Ascending aorta (tissue), 2 donors: ENCODE results near the gene CIAO3. TPM values are rescaled to one million over a fixed set of nuclear protein-coding genes. Genes with fewer than 3 reads are reported as not detected.

Experiments
- DNase-seq, 2 donors: peaks; one replicate each; pipeline ENCODE4 v3.0.0-alpha.2; 2019; ENCODE audit warnings: low spot score in 2 of 2
- H3K27ac ChIP-seq, 2 donors: fragments of 200-600 bp; sonication (generic); one replicate each; pipeline ENCODE4 v1.5.1; 2016 to 2017; ENCODE audit warnings: mild to moderate bottlenecking in 1 of 2
- H3K27me3 ChIP-seq: fragments of 200-600 bp; sonication (generic); one replicate; pipeline ENCODE4 v1.5.1; 2017
- H3K36me3 ChIP-seq, 2 donors: fragments of 200-600 bp; sonication (generic); one replicate each; pipeline ENCODE4 v1.5.1; 2016
- H3K4me1 ChIP-seq, 2 donors: fragments of 200-600 bp; sonication (generic); one replicate each; pipeline ENCODE4 v1.5.1; 2016 to 2017; ENCODE audit warnings: mild to moderate bottlenecking in 1 of 2
- H3K4me3 ChIP-seq, 2 donors: fragments of 200-600 bp; sonication (generic); one replicate each; pipeline ENCODE4 v1.5.1; 2016 to 2017; ENCODE audit warnings: mild to moderate bottlenecking in 1 of 2
- H3K9me3 ChIP-seq, 2 donors: fragments of 200-600 bp; sonication (generic); one replicate each; pipeline ENCODE4 v1.5.1; 2016
- CTCF ChIP-seq, 3 experiments: fragments of 200-600 bp in 2 of 3; fragments of 450-650 bp in 1 of 3; sonication (generic) in 2 of 3; IDR thresholded peaks; one replicate each; pipeline ENCODE4 v1.5.1; 2016 to 2019; ENCODE audit warnings: antibody characterized with exemption in 3 of 3, mild to moderate bottlenecking in 1 of 3, moderate library complexity in 1 of 3
- intact Hi-C: fragments of 100-400 bp; cut with DNase I; formaldehyde crosslinking; loops from one replicate; pipeline ENCODE4 v1.15.1; 2023
- total RNA-seq: library from RNA; depleted of rRNA; stranded (reverse); fragments of >200 nt; gene quantifications from one replicate; pipeline ENCODE4 v1.1.0, GENCODE V29; 2016

Gene CIAO3
- total RNA-seq, 1 donor from 2014 or later: 103 TPM

DNA sequence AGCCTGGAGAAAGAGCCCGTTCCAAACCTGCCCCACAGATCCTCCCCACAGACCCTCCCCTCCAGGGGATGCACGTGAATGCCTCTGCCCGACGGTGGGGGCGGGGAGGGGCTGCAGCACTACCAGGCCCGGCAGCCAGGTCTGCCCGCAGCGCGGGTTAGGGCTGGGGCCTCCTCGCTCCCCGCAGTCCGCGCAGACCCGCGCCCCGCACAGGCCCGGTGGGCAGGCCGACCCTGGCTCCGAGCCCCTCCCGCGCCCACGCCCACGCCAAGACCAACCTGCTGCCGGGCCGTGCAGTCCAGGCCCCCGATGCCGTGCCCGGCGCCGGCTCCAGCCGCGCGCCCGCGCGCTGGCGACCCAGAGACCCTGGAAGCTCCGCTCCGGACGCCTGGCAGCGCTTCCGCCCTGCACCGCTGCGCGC, 47.2 kb upstream of the CIAO3 start, which contains the start of gene RPUSD1:
Gene RPUSD1 (minus strand): TSS at position 404 of the 421 bp plus-strand sequence. CDS start 644 bp downstream, outside the sequence.
- DNase-seq: no peak
- peaks cover 7 to 17% of the 10 kb centered on the region in 2 donors for H3K4me1 ChIP-seq
- H3K27ac ChIP-seq: peak within 1 kb of the TSS; percentile 21 to 49
- peak within 1 kb of the TSS; percentile 92 to 99 for H3K4me3 ChIP-seq
- H3K27me3 ChIP-seq: no peaks in the 10 kb centered on the region
- H3K9me3 ChIP-seq: no peaks in the 10 kb centered on the region
- TF ChIP-seq CTCF (IDR thresholded peaks at IDR 0.05): peak in 1 of 3 experiments; percentile 26
- H3K36me3 ChIP-seq: peaks cover 0 to 9% of the 10 kb centered on the region in 2 donors
- intact Hi-C loops: loop anchor here (1.0 to 10.0 kb wide), 5 partner anchors 19 to 267 kb away; partner anchors contain the start of genes CIAO3, LMF1 and METRN

GRCh38 chr16:787321-787966, 46.6 kb upstream of the CIAO3 start:
- TF ChIP-seq CTCF (IDR thresholded peaks at IDR 0.05): no peak
- peaks cover 0 to 9% of the 10 kb centered on the region in 2 donors for H3K36me3 ChIP-seq
- intact Hi-C loops: loop anchor here (10.0 kb wide), 1 partner anchor 267 kb away; no protein-coding TSS in a partner anchor
- H3K4me1 ChIP-seq: peaks cover 7 to 17% of the 10 kb centered on the region in 2 donors
- H3K9me3 ChIP-seq: no peaks in the 10 kb centered on the region
- H3K27ac ChIP-seq: peak overlapping the region in 1 of 2 donors; percentile 49
- no peaks in the 10 kb centered on the region for H3K27me3 ChIP-seq
- no peak for DNase-seq
- H3K4me3 ChIP-seq: peak overlapping the region; percentile 74 to 99

DNA sequence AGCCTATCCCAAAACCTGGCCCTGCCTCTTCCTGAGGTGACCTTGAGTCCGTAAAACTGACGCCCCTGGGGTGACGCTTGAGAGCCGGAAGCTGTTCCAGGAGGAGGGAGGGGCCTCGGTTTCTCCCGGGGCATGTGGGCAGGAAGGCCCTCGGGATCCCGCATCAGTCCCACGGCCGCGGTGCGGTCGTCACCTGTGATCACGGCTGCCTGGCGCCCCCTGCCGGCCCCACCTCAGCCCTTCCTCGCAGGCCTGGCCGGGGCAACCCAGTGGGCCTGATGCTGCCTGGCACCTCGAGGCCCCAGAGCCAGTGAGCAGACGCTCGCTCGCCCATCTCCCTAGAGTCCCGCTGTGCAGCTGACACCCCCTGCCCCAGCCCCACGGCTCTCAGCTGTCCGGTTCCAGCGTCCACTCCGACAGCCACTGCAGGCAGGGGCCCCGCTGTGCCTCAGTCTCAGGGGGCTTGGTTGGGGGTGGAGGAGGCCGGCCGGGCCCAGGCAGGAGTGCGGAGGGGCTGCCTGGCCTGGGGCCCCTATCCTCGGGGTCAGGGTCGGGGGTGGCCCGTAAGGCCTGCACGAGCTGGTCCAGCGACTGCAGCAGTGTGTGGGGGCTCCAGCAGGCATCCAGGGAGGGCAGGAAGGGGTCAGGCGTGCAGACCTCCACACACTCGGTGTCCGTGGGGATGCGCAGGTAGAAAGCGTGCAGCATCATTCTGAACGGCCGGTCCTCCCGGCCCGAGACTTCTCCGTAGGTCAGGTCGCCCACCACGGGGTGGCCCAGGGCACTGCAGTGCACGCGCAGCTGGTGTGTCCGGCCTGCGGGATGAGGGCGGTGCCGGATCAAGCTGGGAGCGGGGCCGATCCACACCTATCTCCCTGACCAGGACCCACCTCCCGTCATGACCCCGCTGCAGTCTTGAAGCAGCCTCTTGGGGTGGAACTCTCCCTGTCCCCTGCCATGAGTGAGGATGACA, 45.1 kb upstream of the CIAO3 start:
- intact Hi-C loops: loop anchor here (1.0 to 10.0 kb wide), 2 partner anchors 75 to 269 kb away; no protein-coding TSS in a partner anchor
- TF ChIP-seq CTCF (IDR thresholded peaks at IDR 0.05): peak; percentile 37 to 69 (median 54)
- Histone ChIP-seq H3K27me3 (no peaks in the 10 kb centered on the region), H3K4me3 (no peak overlapping the region), H3K4me1 (peaks cover 7 to 17% of the 10 kb centered on the region in 2 donors), H3K9me3 (no peaks in the 10 kb centered on the region), H3K36me3 (peaks cover 0 to 9% of the 10 kb centered on the region in 2 donors), H3K27ac (no peak overlapping the region)
- DNase-seq: no peak

DNA sequence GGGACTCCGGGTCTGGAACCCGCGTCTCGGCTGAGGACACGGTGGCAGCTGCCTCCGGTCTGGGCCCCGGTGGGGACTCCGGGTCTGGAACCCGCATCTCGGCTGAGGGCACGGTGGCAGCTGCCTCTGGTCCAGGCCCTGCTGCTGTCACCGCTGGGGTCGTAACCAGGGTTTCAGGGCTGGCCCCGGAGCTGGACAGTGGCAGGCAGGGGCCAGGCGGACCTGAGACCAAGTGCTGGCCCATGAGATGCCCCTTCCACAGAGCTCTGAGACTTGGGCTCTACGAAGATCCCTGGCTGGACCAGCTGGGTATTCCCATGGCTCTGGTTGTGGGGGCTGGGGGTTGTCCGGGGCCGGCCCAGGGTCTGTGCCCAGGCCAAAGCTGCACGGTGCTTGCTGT, 43.6 kb upstream of the CIAO3 start:
- Histone ChIP-seq H3K4me3 (no peak overlapping the region), H3K9me3 (no peaks in the 10 kb centered on the region), H3K4me1 (peaks cover 7 to 17% of the 10 kb centered on the region in 2 donors), H3K27ac (no peak overlapping the region), H3K27me3 (no peaks in the 10 kb centered on the region), H3K36me3 (peaks cover 0 to 9% of the 10 kb centered on the region in 2 donors)
- no peak for TF ChIP-seq CTCF (IDR thresholded peaks at IDR 0.05)
- intact Hi-C loops: loop anchor here (10.0 kb wide), 1 partner anchor 270 kb away; no protein-coding TSS in a partner anchor
- no peak for DNase-seq

DNA sequence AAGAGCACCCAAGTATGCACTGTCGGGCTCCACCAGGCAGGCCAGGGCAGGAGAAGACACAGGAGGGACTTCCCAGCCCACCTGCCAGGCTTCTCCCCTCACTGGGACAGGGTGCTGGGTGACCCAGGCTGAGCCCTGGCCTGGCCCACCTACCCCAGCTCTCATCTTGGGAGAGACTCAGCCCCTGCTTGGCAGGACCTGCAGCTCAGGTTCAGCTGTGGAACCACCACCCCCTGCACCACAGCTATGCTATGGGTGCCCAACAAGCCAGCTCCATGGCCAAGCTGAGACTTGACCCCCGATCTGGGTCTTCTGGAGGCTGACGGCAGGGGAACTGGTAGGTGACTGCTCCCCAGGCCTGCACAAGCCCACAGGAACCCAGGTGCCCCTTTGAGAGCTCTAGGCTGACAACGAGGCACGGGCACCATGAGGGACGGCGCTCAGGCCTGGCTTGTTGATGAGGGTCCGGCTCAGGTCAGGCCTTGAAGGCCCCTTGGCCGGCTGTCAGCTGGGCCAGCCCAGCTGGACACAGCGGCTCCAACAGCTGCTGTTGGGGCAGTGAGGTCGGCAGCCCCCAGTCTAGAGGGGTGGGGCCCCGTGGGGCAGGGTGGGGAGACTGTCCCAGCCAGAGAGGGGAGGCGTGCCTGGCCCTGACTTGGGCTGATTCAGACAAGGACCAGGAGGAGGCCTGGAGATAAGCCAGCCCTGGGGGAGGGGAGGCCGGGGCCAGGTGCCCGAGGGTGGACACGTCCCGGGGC, 42.8 kb upstream of the CIAO3 start:
- Histone ChIP-seq H3K4me1 (peaks cover 0 to 10% of the 10 kb centered on the region in 2 donors), H3K36me3 (peaks cover 0 to 9% of the 10 kb centered on the region in 2 donors), H3K4me3 (no peak overlapping the region), H3K9me3 (no peaks in the 10 kb centered on the region), H3K27ac (no peak overlapping the region), H3K27me3 (no peaks in the 10 kb centered on the region)
- intact Hi-C loops: loop anchor here (10.0 kb wide), 1 partner anchor 271 kb away; no protein-coding TSS in a partner anchor
- TF ChIP-seq CTCF (IDR thresholded peaks at IDR 0.05): no peak
- DNase-seq: no peak
